Measurements from ENCODE around the gene SPATA31D3.
"Not testable (repeated sequence)": the region's sequence is repeated elsewhere in the genome, so short reads cannot be mapped to it uniquely, and the experiment has no call there.

SPATA31D3 gene

DNA sequence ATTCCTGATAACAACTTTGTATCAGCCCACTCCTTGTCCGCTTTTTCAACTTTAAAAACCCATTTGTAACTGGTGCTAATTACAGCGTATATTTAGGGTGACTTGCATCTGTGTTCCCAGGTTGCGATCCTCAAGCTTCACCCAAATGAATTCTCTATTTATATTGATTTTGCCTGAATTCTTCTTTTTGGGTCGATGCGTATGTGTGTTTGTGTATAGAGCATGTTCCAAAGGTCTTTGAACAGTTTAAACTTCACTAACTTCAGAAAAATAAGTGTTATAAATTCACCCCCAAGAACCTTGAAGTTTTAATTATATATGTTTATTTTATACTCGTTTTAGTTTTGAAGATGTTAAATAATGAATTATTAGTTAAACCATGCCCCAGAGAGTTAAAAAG is 31.2 kb upstream of the SPATA31D3 start:
- no peak overlapping the region for H4K12ac ChIP-seq (ENCODE audit: low read depth, low read length)
- no peaks in the 10 kb centered on the region for H3K4me1 ChIP-seq (ENCODE audit: control insufficient read depth in 1 of 2, insufficient read depth in 2 of 2, low read length in 2 of 2)
- no peak overlapping the region for H2AFZ ChIP-seq (ENCODE audit: insufficient read depth, low read length, poor library complexity)
- DNase-seq: no peak
- no peak overlapping the region for H3K4ac ChIP-seq (ENCODE audit: low read depth, low read length)
- H4K91ac ChIP-seq (ENCODE audit: low read depth, low read length): no peak overlapping the region
- H3K23ac ChIP-seq (ENCODE audit: low read length): no peak overlapping the region
- no peaks in the 10 kb centered on the region for H3K9me3 ChIP-seq (ENCODE audit: insufficient read depth, low read depth, low read length)
- H3K36me3 ChIP-seq (ENCODE audit: control insufficient read depth in 1 of 2, insufficient read depth in 2 of 2, low read length in 2 of 2): no peaks in the 10 kb centered on the region
- H3K27ac ChIP-seq (ENCODE audit: low read depth, low read length): no peak overlapping the region
- no peaks in the 10 kb centered on the region for H3K79me2 ChIP-seq (ENCODE audit: control insufficient read depth, insufficient read depth, low read length, poor library complexity)
- H2AK5ac ChIP-seq (ENCODE audit: low read length): no peak overlapping the region
- no peak overlapping the region for H2BK120ac ChIP-seq (ENCODE audit: insufficient read depth, low read length, poor library complexity)
- no peak overlapping the region for H2BK12ac ChIP-seq (ENCODE audit: low read length)
- no peak overlapping the region for H3K14ac ChIP-seq (ENCODE audit: low read length)
- WGBS (ENCODE audit: extremely low coverage, insufficient coverage, insufficient read length): no CpG with 5 or more reads among the region's 6 CpGs
- H3K4me2 ChIP-seq (ENCODE audit: low read length): no peak overlapping the region
- H2BK5ac ChIP-seq (ENCODE audit: low read depth, low read length, poor library complexity): no peak overlapping the region
- no peak overlapping the region for H4K8ac ChIP-seq (ENCODE audit: low read depth, low read length)
- H3K4me3 ChIP-seq (ENCODE audit: low read depth, low read length): no peak overlapping the region
- H3K9ac ChIP-seq (ENCODE audit: low read length): no peak overlapping the region
- H3K79me1 ChIP-seq (ENCODE audit: low read length): no peaks in the 10 kb centered on the region
- no peak overlapping the region for H3K18ac ChIP-seq (ENCODE audit: low read length)
- no peaks in the 10 kb centered on the region for H3K27me3 ChIP-seq (ENCODE audit: insufficient read depth, low read length)

- H2BK5ac ChIP-seq (ENCODE audit: low read depth, low read length, poor library complexity): no peak overlapping the region
- no peak overlapping the region for H3K4ac ChIP-seq (ENCODE audit: low read depth, low read length)
- H3K4me1 ChIP-seq (ENCODE audit: control insufficient read depth in 1 of 2, insufficient read depth in 2 of 2, low read length in 2 of 2): no peaks in the 10 kb centered on the region
- H2AK5ac ChIP-seq (ENCODE audit: low read length): no peak overlapping the region
- no peak overlapping the region for H3K18ac ChIP-seq (ENCODE audit: low read length)
- H3K27ac ChIP-seq (ENCODE audit: low read depth, low read length): no peak overlapping the region
- no peaks in the 10 kb centered on the region for H3K27me3 ChIP-seq (ENCODE audit: insufficient read depth, low read length)
- no peak overlapping the region for H2BK12ac ChIP-seq (ENCODE audit: low read length)
- no peak overlapping the region for H3K4me3 ChIP-seq (ENCODE audit: low read depth, low read length)
- H3K9ac ChIP-seq (ENCODE audit: low read length): no peak overlapping the region
- no peaks in the 10 kb centered on the region for H3K36me3 ChIP-seq (ENCODE audit: control insufficient read depth in 1 of 2, insufficient read depth in 2 of 2, low read length in 2 of 2)
- no peak overlapping the region for H3K4me2 ChIP-seq (ENCODE audit: low read length)
- no peak overlapping the region for H2BK120ac ChIP-seq (ENCODE audit: insufficient read depth, low read length, poor library complexity)
- no peak overlapping the region for H4K91ac ChIP-seq (ENCODE audit: low read depth, low read length)
- no peaks in the 10 kb centered on the region for H3K79me2 ChIP-seq (ENCODE audit: control insufficient read depth, insufficient read depth, low read length, poor library complexity)
- no CpG with 5 or more reads among the region's 5 CpGs for WGBS (ENCODE audit: extremely low coverage, insufficient coverage, insufficient read length)
- H3K23ac ChIP-seq (ENCODE audit: low read length): no peak overlapping the region
- no peak overlapping the region for H2AFZ ChIP-seq (ENCODE audit: insufficient read depth, low read length, poor library complexity)
- no peak overlapping the region for H4K12ac ChIP-seq (ENCODE audit: low read depth, low read length)
- DNase-seq: no peak
- H3K14ac ChIP-seq (ENCODE audit: low read length): no peak overlapping the region
- no peak overlapping the region for H4K8ac ChIP-seq (ENCODE audit: low read depth, low read length)
- no peaks in the 10 kb centered on the region for H3K79me1 ChIP-seq (ENCODE audit: low read length)
- no peaks in the 10 kb centered on the region for H3K9me3 ChIP-seq (ENCODE audit: insufficient read depth, low read depth, low read length)
Measured at GRCh38 chr9:81915801-81916505, 27.3 kb upstream of the SPATA31D3 start.

DNA sequence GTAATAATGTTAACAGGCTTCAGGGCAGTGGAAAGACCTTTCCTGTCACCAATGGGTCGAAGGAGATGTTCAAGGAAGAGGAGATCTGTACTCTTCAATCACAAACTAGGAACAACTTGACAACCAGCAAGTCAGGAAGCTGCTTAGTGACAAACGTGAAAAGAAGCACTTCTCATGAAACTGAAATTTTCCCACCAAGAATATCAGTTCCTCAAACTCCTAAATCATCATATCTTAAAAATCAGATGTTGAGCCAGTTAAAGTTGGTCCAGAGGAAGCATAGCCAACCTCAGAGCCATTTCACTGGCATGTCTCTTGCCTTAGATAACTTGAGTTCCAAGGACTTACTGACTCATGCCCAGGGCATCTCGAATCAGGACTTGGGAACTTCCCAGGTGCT is 24.8 kb upstream of the SPATA31D3 start:
- H4K8ac ChIP-seq (ENCODE audit: low read depth, low read length); H4K12ac ChIP-seq (ENCODE audit: low read depth, low read length); H3K4me3 ChIP-seq (ENCODE audit: low read depth, low read length); H2AFZ ChIP-seq (ENCODE audit: insufficient read depth, low read length, poor library complexity); H3K79me2 ChIP-seq (ENCODE audit: control insufficient read depth, insufficient read depth, low read length, poor library complexity); DNase-seq; H4K91ac ChIP-seq (ENCODE audit: low read depth, low read length); H3K9ac ChIP-seq (ENCODE audit: low read length); H2BK120ac ChIP-seq (ENCODE audit: insufficient read depth, low read length, poor library complexity); H3K79me1 ChIP-seq (ENCODE audit: low read length); H3K14ac ChIP-seq (ENCODE audit: low read length); H2BK5ac ChIP-seq (ENCODE audit: low read depth, low read length, poor library complexity); H3K9me3 ChIP-seq (ENCODE audit: insufficient read depth, low read depth, low read length); H3K4me2 ChIP-seq (ENCODE audit: low read length); H2AK5ac ChIP-seq (ENCODE audit: low read length); H3K27me3 ChIP-seq (ENCODE audit: insufficient read depth, low read length); H3K4ac ChIP-seq (ENCODE audit: low read depth, low read length); H3K18ac ChIP-seq (ENCODE audit: low read length); H3K36me3 ChIP-seq (ENCODE audit: control insufficient read depth in 1 of 2, insufficient read depth in 2 of 2, low read length in 2 of 2); H3K27ac ChIP-seq (ENCODE audit: low read depth, low read length); H2BK12ac ChIP-seq (ENCODE audit: low read length); H3K4me1 ChIP-seq (ENCODE audit: control insufficient read depth in 1 of 2, insufficient read depth in 2 of 2, low read length in 2 of 2); H3K23ac ChIP-seq (ENCODE audit: low read length): not testable (repeated sequence)
- no CpG with 5 or more reads among the region's 3 CpGs for WGBS (ENCODE audit: extremely low coverage, insufficient coverage, insufficient read length)

DNA sequence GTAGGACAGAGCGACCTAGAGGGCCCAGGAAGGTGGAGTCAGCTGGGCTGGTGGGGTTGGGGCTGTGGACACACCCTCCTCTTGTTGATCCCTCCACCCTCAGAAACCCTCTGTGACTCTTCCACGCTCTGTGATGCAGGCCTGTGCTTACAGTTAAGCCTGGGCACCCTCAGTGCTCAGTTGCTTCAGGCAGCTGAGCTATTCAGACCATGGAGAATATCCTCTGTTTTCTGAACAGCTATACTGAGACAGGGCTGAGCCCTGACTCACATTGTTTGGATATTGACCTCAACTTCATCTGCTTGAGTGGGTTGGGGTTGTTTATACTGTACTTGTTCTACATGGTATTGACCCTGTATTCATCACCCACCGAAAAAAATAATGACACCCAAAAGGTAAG is 15.0 kb upstream of the SPATA31D3 start, which contains the start of gene SPATA31D4:
SPATA31D4 (plus strand) TSS at position 124 of the 400 bp plus-strand sequence; CDS start at position 210, 86 bp downstream.
- not testable (repeated sequence) for H3K4ac ChIP-seq (ENCODE audit: low read depth, low read length); H2AFZ ChIP-seq (ENCODE audit: insufficient read depth, low read length, poor library complexity); H3K4me2 ChIP-seq (ENCODE audit: low read length); H3K27me3 ChIP-seq (ENCODE audit: insufficient read depth, low read length); H3K36me3 ChIP-seq (ENCODE audit: control insufficient read depth in 1 of 2, insufficient read depth in 2 of 2, low read length in 2 of 2); H3K27ac ChIP-seq (ENCODE audit: low read depth, low read length); H2AK5ac ChIP-seq (ENCODE audit: low read length); H3K18ac ChIP-seq (ENCODE audit: low read length); H3K9ac ChIP-seq (ENCODE audit: low read length); H3K79me1 ChIP-seq (ENCODE audit: low read length); H3K4me1 ChIP-seq (ENCODE audit: control insufficient read depth in 1 of 2, insufficient read depth in 2 of 2, low read length in 2 of 2); H4K8ac ChIP-seq (ENCODE audit: low read depth, low read length); H3K4me3 ChIP-seq (ENCODE audit: low read depth, low read length); DNase-seq; H2BK120ac ChIP-seq (ENCODE audit: insufficient read depth, low read length, poor library complexity); H3K9me3 ChIP-seq (ENCODE audit: insufficient read depth, low read depth, low read length); H2BK5ac ChIP-seq (ENCODE audit: low read depth, low read length, poor library complexity); H3K23ac ChIP-seq (ENCODE audit: low read length); H4K12ac ChIP-seq (ENCODE audit: low read depth, low read length); H3K14ac ChIP-seq (ENCODE audit: low read length); H2BK12ac ChIP-seq (ENCODE audit: low read length); H4K91ac ChIP-seq (ENCODE audit: low read depth, low read length); H3K79me2 ChIP-seq (ENCODE audit: control insufficient read depth, insufficient read depth, low read length, poor library complexity)
- no CpG with 5 or more reads among the region's 3 CpGs for WGBS (ENCODE audit: extremely low coverage, insufficient coverage, insufficient read length)

All from trophoblast cell (in vitro differentiated cells and primary cell).